GM23338 (cell line): Measurements from ENCODE around the gene PP2D1. TPM values are rescaled to one million over a fixed set of nuclear protein-coding genes. Genes with fewer than 3 reads are reported as not detected.

Source experiments
- ATAC-seq: fragments of 200-7000 bp; cut with Tn5 transposase; 3 replicates; pipeline ENCODE4 v1.9.1; 2020
- DNase-seq: peaks from one replicate; pipeline ENCODE4 v3.0.0-alpha.2; 2015; ENCODE audit warnings: low spot score
- H2AFZ ChIP-seq: fragments of 200-600 bp; sonication (generic); 2 replicates; pipeline ENCODE4 v1.8.0; 2016; ENCODE audit warnings: antibody characterized with exemption, mild to moderate bottlenecking, moderate library complexity
- H3F3A ChIP-seq: fragments of 200-600 bp; sonication (generic); replicated peaks from 2 replicates; pipeline ENCODE4 v1.8.0; 2017; ENCODE audit warnings: antibody characterized with exemption, mixed run types, low read depth
- H3K27ac ChIP-seq: fragments of 200-600 bp; sonication (generic); 2 replicates; pipeline ENCODE4 v1.6.1; 2016; ENCODE audit warnings: low read depth
- H3K27me3 ChIP-seq: fragments of 200-600 bp; sonication (generic); 2 replicates; pipeline ENCODE4 v1.8.0; 2016; ENCODE audit warnings: mild to moderate bottlenecking, mixed run types, moderate library complexity; ENCODE audit not compliant: insufficient read depth
- H3K36me3 ChIP-seq: fragments of 200-600 bp; sonication (generic); 2 replicates; pipeline ENCODE4 v1.8.0; 2016; ENCODE audit warnings: mild to moderate bottlenecking; ENCODE audit not compliant: insufficient read depth
- H3K4me1 ChIP-seq: fragments of 200-600 bp; sonication (generic); 2 replicates; pipeline ENCODE4 v1.8.0; 2016; ENCODE audit warnings: mild to moderate bottlenecking, moderate library complexity; ENCODE audit not compliant: insufficient read depth
- H3K4me2 ChIP-seq: fragments of 200-600 bp; sonication (generic); 2 replicates; pipeline ENCODE4 v1.7.1; 2017; ENCODE audit warnings: mixed run types
- H3K4me3 ChIP-seq: fragments of 200-600 bp; sonication (generic); 2 replicates; pipeline ENCODE4 v1.6.1; 2016; ENCODE audit warnings: mixed run types
- H3K79me2 ChIP-seq: fragments of 200-600 bp; sonication (generic); replicated peaks from 2 replicates; pipeline ENCODE4 v1.8.0; 2017; ENCODE audit warnings: mild to moderate bottlenecking; ENCODE audit not compliant: insufficient read depth
- H3K9me2 ChIP-seq: fragments of 200-600 bp; sonication (generic); 2 replicates; pipeline ENCODE4 v1.8.0; 2017; ENCODE audit not compliant: insufficient read depth
- H4K20me1 ChIP-seq: fragments of 200-600 bp; sonication (generic); replicated peaks from 2 replicates; pipeline ENCODE4 v1.8.0; 2017; ENCODE audit warnings: mild to moderate bottlenecking; ENCODE audit not compliant: insufficient read depth
- H3K27ac Mint-ChIP-seq: 2 replicates; pipeline ENCODE4 v1.8.0; 2020; ENCODE audit warnings: inconsistent platforms, mild to moderate bottlenecking, moderate library complexity, mixed read lengths
- H3K27me3 Mint-ChIP-seq: 3 replicates; pipeline ENCODE4 v1.8.0; 2022; ENCODE audit warnings: low read depth, mild to moderate bottlenecking, moderate library complexity, mixed read lengths, inconsistent platforms; ENCODE audit not compliant: insufficient read depth, poor library complexity
- H3K36me3 Mint-ChIP-seq: 3 replicates; pipeline ENCODE4 v1.8.0; 2021; ENCODE audit warnings: low read depth, mild to moderate bottlenecking, inconsistent platforms, moderate library complexity, mixed read lengths
- H3K4me1 Mint-ChIP-seq: 3 replicates; pipeline ENCODE4 v1.8.0; 2020; ENCODE audit warnings: mild to moderate bottlenecking, inconsistent platforms, mixed read lengths
- H3K4me3 Mint-ChIP-seq: 3 replicates; pipeline ENCODE4 v1.8.0; 2021; ENCODE audit warnings: moderate library complexity, mild to moderate bottlenecking, inconsistent platforms, mixed read lengths
- H3K9me3 Mint-ChIP-seq: 3 replicates; pipeline ENCODE4 v1.8.0; 2020; ENCODE audit warnings: moderate library complexity, mild to moderate bottlenecking, inconsistent platforms, mixed read lengths
- CREB1 ChIP-seq: fragments of 250-450 bp; sonication (Bioruptor Pico); IDR thresholded peaks from 2 replicates; pipeline ENCODE4 v1.5.0; 2020; ENCODE audit warnings: low read depth, mild to moderate bottlenecking, moderate library complexity
- EZH2 ChIP-seq: fragments of 200-600 bp; sonication (generic); IDR thresholded peaks from one replicate; pipeline ENCODE4 v1.8.0; 2017; ENCODE audit warnings: antibody characterized with exemption, mild to moderate bottlenecking, low read depth; ENCODE audit not compliant: unreplicated experiment
- EZH2phosphoT487 ChIP-seq: fragments of 200-600 bp; sonication (generic); IDR thresholded peaks from one replicate; pipeline ENCODE4 v1.8.1; 2018; ENCODE audit warnings: antibody characterized with exemption; ENCODE audit not compliant: unreplicated experiment
- JUNB ChIP-seq: IDR thresholded peaks from one replicate; pipeline ENCODE4 v1.6.1; 2016; ENCODE audit warnings: antibody characterized with exemption; ENCODE audit not compliant: unreplicated experiment
- NANOG ChIP-seq: IDR thresholded peaks from 2 replicates; pipeline ENCODE4 v1.6.1; 2016; ENCODE audit warnings: antibody characterized with exemption, borderline replicate concordance
- POLR2AphosphoS5 ChIP-seq: IDR thresholded peaks from 2 replicates; pipeline ENCODE4 v1.6.1; 2016; ENCODE audit warnings: antibody characterized with exemption, low read depth
- STAT1 ChIP-seq: IDR thresholded peaks from one replicate; pipeline ENCODE4 v1.6.1; 2016; ENCODE audit warnings: antibody characterized with exemption; ENCODE audit not compliant: unreplicated experiment
- ZNF114 ChIP-seq: fragments of 250-450 bp; sonication (Bioruptor Pico); IDR thresholded peaks from 2 replicates; pipeline ENCODE4 v1.5.0; 2020; ENCODE audit warnings: mild to moderate bottlenecking, moderate library complexity
- ZNF331 ChIP-seq: fragments of 250-450 bp; sonication (Bioruptor Pico); IDR thresholded peaks from 2 replicates; pipeline ENCODE4 v1.5.0; 2020; ENCODE audit warnings: low read depth, mild to moderate bottlenecking, moderate library complexity
- polyA plus RNA-seq: library from polyadenylated mRNA; unstranded; fragments of >200 nt; fragmentation: Nextera tagmentation; extraction: Ambion mirVana; gene quantifications from 2 replicates; pipeline ENCODE4 v1.2.1, GENCODE V29; 2016
- total RNA-seq: library from RNA; depleted of rRNA; stranded (reverse); fragments of >200 nt; shearing (Covaris generic); gene quantifications from 2 replicates; pipeline ENCODE4 v1.2.3, GENCODE V29; 2014
- TF ChIP-seq, protein P1 (sequence below): IDR thresholded peaks from 2 replicates; pipeline ENCODE4 v1.6.1; 2016; ENCODE audit warnings: antibody characterized with exemption
- TF ChIP-seq, protein P2 (sequence below): IDR thresholded peaks from one replicate; pipeline ENCODE4 v1.6.1; 2018; ENCODE audit warnings: antibody characterized with exemption; ENCODE audit not compliant: unreplicated experiment
- TF ChIP-seq, protein P3 (sequence below), 2 experiments: fragments of 200-600 bp in 1 of 2; sonication (generic) in 1 of 2; conservative IDR thresholded peaks; 2 replicates each; pipeline versions ENCODE4 v1.5.1 to v1.6.1; 2016 to 2017; ENCODE audit warnings: antibody characterized with exemption in 2 of 2, low read depth in 2 of 2, mild to moderate bottlenecking in 2 of 2, moderate library complexity in 1 of 2

The PP2D1 gene
- total and polyA plus RNA-seq, 2 experiments from 2014 or later = 0.40 TPM; not detected in 1

DNA sequence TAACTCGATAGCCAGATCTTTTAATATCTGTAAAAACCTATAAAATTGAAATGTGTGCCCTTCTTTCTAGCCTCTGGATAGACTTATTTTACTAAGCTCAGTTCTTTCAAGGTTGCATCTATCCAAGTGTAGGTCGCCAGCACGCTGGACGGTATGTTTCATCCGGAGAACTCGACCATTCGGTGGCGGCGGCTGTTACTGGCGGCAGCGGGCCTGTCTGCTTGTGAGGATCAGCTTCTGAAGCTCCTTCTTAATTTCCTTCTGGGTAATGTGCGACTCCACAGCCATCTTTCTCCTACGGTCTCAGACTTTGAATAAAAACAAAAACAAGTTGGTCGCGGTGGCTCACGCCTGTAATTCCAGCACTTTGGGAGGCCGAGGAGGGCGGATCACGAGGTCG lies 4.1 kb downstream of the PP2D1 start:
- Mint-ChIP-seq H3K9me3 (no peaks in the 10 kb centered on the region), H3K27me3 (peaks cover 1% of the 10 kb centered on the region), H3K4me1 (no peaks in the 10 kb centered on the region), H3K4me3 (no peak overlapping the region), H3K27ac (no peak overlapping the region), H3K36me3 (no peaks in the 10 kb centered on the region)
- no peaks in the 10 kb centered on the region for H3K79me2 ChIP-seq
- TF ChIP-seq NANOG (no peak), EZH2phosphoT487 (no peak)
- H3K27ac ChIP-seq = no peak overlapping the region
- H4K20me1 ChIP-seq = no peaks in the 10 kb centered on the region
- H3F3A ChIP-seq = no peaks in the 10 kb centered on the region
- no peak overlapping the region for H2AFZ ChIP-seq
- DNase-seq (no peak), ATAC-seq (no peak)
- no peaks in the 10 kb centered on the region for H3K27me3 ChIP-seq
- H3K4me2 ChIP-seq = no peak overlapping the region
- 0 out of 2 replicates have a peak, but pooled peaks cover 5% of the 10 kb centered on the region for H3K9me2 ChIP-seq
- no peaks in the 10 kb centered on the region for H3K36me3 ChIP-seq
- H3K4me3 ChIP-seq = no peak overlapping the region
- H3K4me1 ChIP-seq = no peaks in the 10 kb centered on the region

DNA sequence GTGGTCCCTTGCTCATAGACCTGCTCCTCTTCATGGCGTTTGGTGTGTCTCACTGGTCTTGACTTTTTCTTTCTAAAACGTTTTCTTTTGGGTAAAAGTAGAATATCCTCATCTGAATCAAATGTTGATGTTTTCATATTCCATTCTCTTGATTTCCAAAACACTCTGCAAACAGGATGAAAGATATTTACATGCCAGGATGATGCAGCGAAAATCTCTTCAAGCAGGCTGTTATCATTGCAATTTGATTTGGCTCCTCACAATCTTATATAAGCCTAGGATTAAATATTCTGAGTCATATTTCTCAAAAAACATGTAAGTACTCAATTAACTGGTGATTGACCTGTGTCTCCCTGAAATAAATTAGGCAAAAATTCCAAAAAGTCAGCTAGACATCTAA lies 10.1 kb downstream of the PP2D1 start:
- H2AFZ ChIP-seq = no peak overlapping the region
- H3K36me3 ChIP-seq = no peaks in the 10 kb centered on the region
- no peaks in the 10 kb centered on the region for H3K27me3 Mint-ChIP-seq
- H3K9me2 ChIP-seq = no peaks in the 10 kb centered on the region
- no peaks in the 10 kb centered on the region for H4K20me1 ChIP-seq
- DNase-seq (no peak), ATAC-seq (no peak)
- H3K4me3 ChIP-seq = no peak overlapping the region
- no peaks in the 10 kb centered on the region for H3K4me1 ChIP-seq
- H3K27me3 ChIP-seq = no peaks in the 10 kb centered on the region
- no peaks in the 10 kb centered on the region for H3K79me2 ChIP-seq
- no peaks in the 10 kb centered on the region for H3F3A ChIP-seq
- no peaks in the 10 kb centered on the region for H3K36me3 Mint-ChIP-seq
- peak overlapping the region; percentile 43; the same call in 1 of the 2 replicates for H3K27ac ChIP-seq
- no peak overlapping the region for H3K27ac Mint-ChIP-seq
- H3K4me3 Mint-ChIP-seq = no peak overlapping the region
- H3K4me2 ChIP-seq = no peak overlapping the region
- no peaks in the 10 kb centered on the region for H3K9me3 Mint-ChIP-seq
- no peaks in the 10 kb centered on the region for H3K4me1 Mint-ChIP-seq
- TF ChIP-seq EZH2phosphoT487 (no peak), ZNF331 (no peak), EZH2 (no peak), POLR2AphosphoS5 (no peak), ZNF114 (no peak), JUNB (no peak), CREB1 (CRISPR knock-in tag) (no peak), STAT1 (no peak)
- TF ChIP-seq, protein P1, sequence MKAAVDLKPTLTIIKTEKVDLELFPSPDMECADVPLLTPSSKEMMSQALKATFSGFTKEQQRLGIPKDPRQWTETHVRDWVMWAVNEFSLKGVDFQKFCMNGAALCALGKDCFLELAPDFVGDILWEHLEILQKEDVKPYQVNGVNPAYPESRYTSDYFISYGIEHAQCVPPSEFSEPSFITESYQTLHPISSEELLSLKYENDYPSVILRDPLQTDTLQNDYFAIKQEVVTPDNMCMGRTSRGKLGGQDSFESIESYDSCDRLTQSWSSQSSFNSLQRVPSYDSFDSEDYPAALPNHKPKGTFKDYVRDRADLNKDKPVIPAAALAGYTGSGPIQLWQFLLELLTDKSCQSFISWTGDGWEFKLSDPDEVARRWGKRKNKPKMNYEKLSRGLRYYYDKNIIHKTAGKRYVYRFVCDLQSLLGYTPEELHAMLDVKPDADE = no peak
- TF ChIP-seq, protein P2, sequence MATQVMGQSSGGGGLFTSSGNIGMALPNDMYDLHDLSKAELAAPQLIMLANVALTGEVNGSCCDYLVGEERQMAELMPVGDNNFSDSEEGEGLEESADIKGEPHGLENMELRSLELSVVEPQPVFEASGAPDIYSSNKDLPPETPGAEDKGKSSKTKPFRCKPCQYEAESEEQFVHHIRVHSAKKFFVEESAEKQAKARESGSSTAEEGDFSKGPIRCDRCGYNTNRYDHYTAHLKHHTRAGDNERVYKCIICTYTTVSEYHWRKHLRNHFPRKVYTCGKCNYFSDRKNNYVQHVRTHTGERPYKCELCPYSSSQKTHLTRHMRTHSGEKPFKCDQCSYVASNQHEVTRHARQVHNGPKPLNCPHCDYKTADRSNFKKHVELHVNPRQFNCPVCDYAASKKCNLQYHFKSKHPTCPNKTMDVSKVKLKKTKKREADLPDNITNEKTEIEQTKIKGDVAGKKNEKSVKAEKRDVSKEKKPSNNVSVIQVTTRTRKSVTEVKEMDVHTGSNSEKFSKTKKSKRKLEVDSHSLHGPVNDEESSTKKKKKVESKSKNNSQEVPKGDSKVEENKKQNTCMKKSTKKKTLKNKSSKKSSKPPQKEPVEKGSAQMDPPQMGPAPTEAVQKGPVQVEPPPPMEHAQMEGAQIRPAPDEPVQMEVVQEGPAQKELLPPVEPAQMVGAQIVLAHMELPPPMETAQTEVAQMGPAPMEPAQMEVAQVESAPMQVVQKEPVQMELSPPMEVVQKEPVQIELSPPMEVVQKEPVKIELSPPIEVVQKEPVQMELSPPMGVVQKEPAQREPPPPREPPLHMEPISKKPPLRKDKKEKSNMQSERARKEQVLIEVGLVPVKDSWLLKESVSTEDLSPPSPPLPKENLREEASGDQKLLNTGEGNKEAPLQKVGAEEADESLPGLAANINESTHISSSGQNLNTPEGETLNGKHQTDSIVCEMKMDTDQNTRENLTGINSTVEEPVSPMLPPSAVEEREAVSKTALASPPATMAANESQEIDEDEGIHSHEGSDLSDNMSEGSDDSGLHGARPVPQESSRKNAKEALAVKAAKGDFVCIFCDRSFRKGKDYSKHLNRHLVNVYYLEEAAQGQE = no peak
- TF ChIP-seq, protein P3, sequence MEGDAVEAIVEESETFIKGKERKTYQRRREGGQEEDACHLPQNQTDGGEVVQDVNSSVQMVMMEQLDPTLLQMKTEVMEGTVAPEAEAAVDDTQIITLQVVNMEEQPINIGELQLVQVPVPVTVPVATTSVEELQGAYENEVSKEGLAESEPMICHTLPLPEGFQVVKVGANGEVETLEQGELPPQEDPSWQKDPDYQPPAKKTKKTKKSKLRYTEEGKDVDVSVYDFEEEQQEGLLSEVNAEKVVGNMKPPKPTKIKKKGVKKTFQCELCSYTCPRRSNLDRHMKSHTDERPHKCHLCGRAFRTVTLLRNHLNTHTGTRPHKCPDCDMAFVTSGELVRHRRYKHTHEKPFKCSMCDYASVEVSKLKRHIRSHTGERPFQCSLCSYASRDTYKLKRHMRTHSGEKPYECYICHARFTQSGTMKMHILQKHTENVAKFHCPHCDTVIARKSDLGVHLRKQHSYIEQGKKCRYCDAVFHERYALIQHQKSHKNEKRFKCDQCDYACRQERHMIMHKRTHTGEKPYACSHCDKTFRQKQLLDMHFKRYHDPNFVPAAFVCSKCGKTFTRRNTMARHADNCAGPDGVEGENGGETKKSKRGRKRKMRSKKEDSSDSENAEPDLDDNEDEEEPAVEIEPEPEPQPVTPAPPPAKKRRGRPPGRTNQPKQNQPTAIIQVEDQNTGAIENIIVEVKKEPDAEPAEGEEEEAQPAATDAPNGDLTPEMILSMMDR (conservative IDR thresholded peaks at IDR 0.05; ENCODE audit: low read depth in 2 of 2) = no peak
